Calu3 (cell line): ENCODE results near the gene GANAB. TPM values are rescaled to one million over a fixed set of nuclear protein-coding genes. Genes with fewer than 3 reads are reported as not detected.
A peak's percentile ranks its signal among the peaks of the same experiment; 100 is the strongest.

Source experiments
- BruUV-seq: library from RNA; stranded (reverse); fragments of 400-500 nt; replicated peaks from 2 replicates; lab custom pipeline; 2021; lab: Mats Ljungman, UMichigan
- CTCF ChIA-PET: fragments of 300-600 bp; sonication (Branson Sonifier 250); formaldehyde crosslinking; loops from one replicate; lab custom pipeline; 2022; ENCODE audit warnings: antibody characterized with exemption; lab: Charles Lee
- DNase-seq: peaks from one replicate; pipeline ENCODE4 v3.0.0; 2022
- H3K27ac Mint-ChIP-seq: one replicate; pipeline ENCODE4 v1.8.0; 2022; ENCODE audit warnings: mixed read lengths; ENCODE audit not compliant: unreplicated experiment
- H3K27me3 Mint-ChIP-seq: one replicate; pipeline ENCODE4 v1.8.0; 2022; ENCODE audit warnings: mixed read lengths; ENCODE audit not compliant: unreplicated experiment
- H3K36me3 Mint-ChIP-seq: one replicate; pipeline ENCODE4 v1.8.0; 2022; ENCODE audit warnings: mild to moderate bottlenecking, moderate library complexity, mixed read lengths; ENCODE audit not compliant: insufficient read depth, unreplicated experiment
- H3K4me1 Mint-ChIP-seq: one replicate; pipeline ENCODE4 v1.8.0; 2022; ENCODE audit warnings: mild to moderate bottlenecking, low read depth, mixed read lengths; ENCODE audit not compliant: unreplicated experiment
- H3K4me3 Mint-ChIP-seq: one replicate; pipeline ENCODE4 v1.8.0; 2022; ENCODE audit warnings: mild to moderate bottlenecking, low read depth, moderate library complexity, mixed read lengths; ENCODE audit not compliant: unreplicated experiment
- H3K9me3 Mint-ChIP-seq: one replicate; pipeline ENCODE4 v1.8.0; 2022; ENCODE audit warnings: low read depth, mixed read lengths; ENCODE audit not compliant: unreplicated experiment
- CTCF ChIP-seq: fragments of 200-600 bp; IDR thresholded peaks from one replicate; pipeline ENCODE4 v1.8.0; 2022; ENCODE audit warnings: antibody characterized with exemption; ENCODE audit not compliant: unreplicated experiment
- intact Hi-C: fragments of 100-400 bp; cut with micrococcal nuclease; formaldehyde crosslinking; loops from one replicate; pipeline ENCODE4 v1.10.0; 2022; ENCODE audit not compliant: unreplicated experiment
- total RNA-seq: library from RNA; stranded (reverse); gene quantifications from 2 replicates; pipeline ENCODE4 v1.2.3, GENCODE V29; 2022

The GANAB gene
- total RNA-seq, 1 experiment from 2014 or later = 377 TPM

GRCh38 chr11:62579252-62579651 is 67.2 kb downstream of the GANAB start:
- Mint-ChIP-seq H3K36me3 (peaks cover 39% of the 10 kb centered on the region), H3K4me1 (peaks cover 22% of the 10 kb centered on the region), H3K27ac (no peak overlapping the region), H3K4me3 (no peak overlapping the region), H3K27me3 (no peaks in the 10 kb centered on the region), H3K9me3 (no peaks in the 10 kb centered on the region)
- intact Hi-C loops = no loop called here
- TF ChIP-seq CTCF = no peak
- CTCF ChIA-PET = no interaction called here
- BruUV-seq = no TSS peak
- DNase-seq = no peak

DNA sequence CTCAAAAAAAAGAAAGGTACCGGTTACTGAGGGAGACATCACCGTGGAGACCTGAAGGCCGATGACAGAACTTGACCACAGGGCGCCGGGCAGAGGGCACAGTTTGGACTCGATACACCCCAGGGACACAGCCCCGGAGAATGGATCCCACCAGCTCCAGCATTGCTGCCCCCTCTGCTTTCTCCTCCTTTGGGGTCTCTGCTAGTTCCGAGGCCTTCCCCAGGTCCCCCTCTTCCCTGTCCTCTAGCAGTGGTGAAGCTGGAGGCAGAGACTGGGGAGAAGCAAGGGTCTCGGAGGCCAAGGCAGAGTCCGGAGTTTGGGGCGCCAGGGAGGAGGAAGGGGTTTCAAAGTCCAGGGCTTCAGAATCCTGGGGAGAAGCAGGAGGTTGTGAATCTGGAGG is 67.9 kb downstream of the GANAB start:
- no peak for TF ChIP-seq CTCF
- intact Hi-C loops = no loop called here
- H3K36me3 Mint-ChIP-seq = peaks cover 46% of the 10 kb centered on the region
- no peak overlapping the region for H3K4me3 Mint-ChIP-seq
- H3K4me1 Mint-ChIP-seq = peaks cover 22% of the 10 kb centered on the region
- no peak overlapping the region for H3K27ac Mint-ChIP-seq
- no peaks in the 10 kb centered on the region for H3K9me3 Mint-ChIP-seq
- no TSS peak for BruUV-seq
- CTCF ChIA-PET = no interaction called here
- no peaks in the 10 kb centered on the region for H3K27me3 Mint-ChIP-seq
- no peak for DNase-seq

GRCh38 chr11:62577046-62577714 is 69.2 kb downstream of the GANAB start:
- H3K27ac Mint-ChIP-seq = no peak overlapping the region
- H3K27me3 Mint-ChIP-seq = no peaks in the 10 kb centered on the region
- no peak for DNase-seq
- peaks cover 60% of the 10 kb centered on the region for H3K36me3 Mint-ChIP-seq
- BruUV-seq = no TSS peak
- no peak for TF ChIP-seq CTCF
- CTCF ChIA-PET = no interaction called here
- H3K4me1 Mint-ChIP-seq = peaks cover 36% of the 10 kb centered on the region
- H3K4me3 Mint-ChIP-seq = no peak overlapping the region
- intact Hi-C loops = no loop called here
- H3K9me3 Mint-ChIP-seq = no peaks in the 10 kb centered on the region

DNA sequence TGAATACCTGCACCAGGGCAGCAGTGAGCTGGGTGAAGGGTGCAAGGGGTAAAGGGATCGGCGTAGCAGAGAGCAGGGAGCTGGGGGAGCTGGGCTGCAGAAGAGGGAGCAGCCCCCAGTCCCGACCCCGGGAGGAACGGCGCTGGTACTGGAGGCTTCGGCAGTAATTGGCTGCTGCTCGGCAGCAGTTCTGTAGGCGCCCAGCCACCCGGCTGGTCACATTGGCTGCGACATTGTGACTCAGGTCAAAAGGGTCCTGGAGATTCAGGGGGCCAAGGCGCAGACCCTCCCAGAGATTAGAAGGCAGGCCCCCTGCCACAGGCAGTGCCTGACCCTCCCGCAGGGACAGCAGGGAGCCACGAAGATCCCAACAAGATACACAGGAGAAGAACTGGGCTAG is 70.6 kb downstream of the GANAB start:
- CTCF ChIA-PET = no interaction called here
- Mint-ChIP-seq H3K36me3 (peaks cover 69% of the 10 kb centered on the region), H3K27me3 (no peaks in the 10 kb centered on the region), H3K4me3 (peak overlapping the region; percentile 96), H3K4me1 (peaks cover 49% of the 10 kb centered on the region), H3K9me3 (no peaks in the 10 kb centered on the region), H3K27ac (peak overlapping the region; percentile 99)
- TF ChIP-seq CTCF = no peak
- no TSS peak for BruUV-seq
- intact Hi-C loops = no loop called here
- no peak for DNase-seq
